ENCODE results near the gene GRAP2. TPM values are rescaled to one million over a fixed set of nuclear protein-coding genes. Genes with fewer than 3 reads are reported as not detected.

Gene GRAP2
- total RNA-seq, 1 experiment from 2014 or later: 0.12 TPM

- H3K9me3 Mint-ChIP-seq (ENCODE audit: unreplicated experiment): no peaks in the 10 kb centered on the region
- no peak overlapping the region for H3K27ac Mint-ChIP-seq (ENCODE audit: low read depth, unreplicated experiment)
- no peak for DNase-seq (ENCODE audit: unreplicated experiment)
- H3K4me3 Mint-ChIP-seq (ENCODE audit: unreplicated experiment): no peak overlapping the region
- POLR2A ChIA-PET: interaction anchor here (1.9 kb wide), 1 partner anchor 21 kb away, joined by 6 read pairs; the partner anchor contains the start of gene FAM83F
- H3K4me1 Mint-ChIP-seq (ENCODE audit: insufficient read depth, unreplicated experiment): peaks cover 12% of the 10 kb centered on the region
- H3K36me3 Mint-ChIP-seq (ENCODE audit: insufficient read depth, unreplicated experiment): no peaks in the 10 kb centered on the region
- BruUV-seq (replicated peaks): no TSS peak
- no peak for TF ChIP-seq CTCF (IDR thresholded peaks at IDR 0.05; ENCODE audit: unreplicated experiment)
- CTCF ChIA-PET: no interaction called here
- intact Hi-C loops (cut with micrococcal nuclease): no loop called here
- H3K27me3 Mint-ChIP-seq (ENCODE audit: insufficient read depth, unreplicated experiment): peaks cover 11% of the 10 kb centered on the region
These were observed 71.8 kb downstream of the GRAP2 start for GRCh38 chr22:39972641-39973040.

GRCh38 chr22:39973656-39974055, 72.8 kb downstream of the GRAP2 start:
- no TSS peak for BruUV-seq (replicated peaks)
- ChIA-PET POLR2A (interaction anchor here (0.9 kb wide), 1 partner anchor 12 kb away, joined by 3 read pairs; no protein-coding TSS in a partner anchor), CTCF (no interaction called here)
- no peaks in the 10 kb centered on the region for H3K36me3 Mint-ChIP-seq (ENCODE audit: insufficient read depth, unreplicated experiment)
- peaks cover 11% of the 10 kb centered on the region for H3K27me3 Mint-ChIP-seq (ENCODE audit: insufficient read depth, unreplicated experiment)
- no peak for DNase-seq (ENCODE audit: unreplicated experiment)
- no peaks in the 10 kb centered on the region for H3K9me3 Mint-ChIP-seq (ENCODE audit: unreplicated experiment)
- no peak for TF ChIP-seq CTCF (IDR thresholded peaks at IDR 0.05; ENCODE audit: unreplicated experiment)
- intact Hi-C loops (cut with micrococcal nuclease): no loop called here
- no peak overlapping the region for H3K27ac Mint-ChIP-seq (ENCODE audit: low read depth, unreplicated experiment)
- H3K4me3 Mint-ChIP-seq (ENCODE audit: unreplicated experiment): no peak overlapping the region
- peaks cover 6% of the 10 kb centered on the region for H3K4me1 Mint-ChIP-seq (ENCODE audit: insufficient read depth, unreplicated experiment)

- ChIA-PET POLR2A (interaction anchor here (0.6 to 0.9 kb wide), 2 partner anchors 12 to 499 kb away, joined by 3 to 4 read pairs; no protein-coding TSS in a partner anchor), CTCF (no interaction called here)
- Mint-ChIP-seq H3K4me3 (ENCODE audit: unreplicated experiment) (no peak overlapping the region), H3K4me1 (ENCODE audit: insufficient read depth, unreplicated experiment) (peaks cover 2% of the 10 kb centered on the region), H3K9me3 (ENCODE audit: unreplicated experiment) (no peaks in the 10 kb centered on the region), H3K36me3 (ENCODE audit: insufficient read depth, unreplicated experiment) (no peaks in the 10 kb centered on the region), H3K27me3 (ENCODE audit: insufficient read depth, unreplicated experiment) (peaks cover 11% of the 10 kb centered on the region), H3K27ac (ENCODE audit: low read depth, unreplicated experiment) (no peak overlapping the region)
- DNase-seq (ENCODE audit: unreplicated experiment): no peak
- BruUV-seq (replicated peaks): no TSS peak
- intact Hi-C loops (cut with micrococcal nuclease): no loop called here
- no peak for TF ChIP-seq CTCF (IDR thresholded peaks at IDR 0.05; ENCODE audit: unreplicated experiment)
These were observed 73.2 kb downstream of the GRAP2 start for GRCh38 chr22:39974065-39974464.

GRCh38 chr22:39979048-39979447, 78.2 kb downstream of the GRAP2 start:
- BruUV-seq (replicated peaks): no TSS peak
- CTCF ChIA-PET: no interaction called here
- H3K9me3 Mint-ChIP-seq (ENCODE audit: unreplicated experiment): no peaks in the 10 kb centered on the region
- peaks cover 10% of the 10 kb centered on the region for H3K4me1 Mint-ChIP-seq (ENCODE audit: insufficient read depth, unreplicated experiment)
- H3K27me3 Mint-ChIP-seq (ENCODE audit: insufficient read depth, unreplicated experiment): no peaks in the 10 kb centered on the region
- TF ChIP-seq CTCF (IDR thresholded peaks at IDR 0.05; ENCODE audit: unreplicated experiment): no peak
- DNase-seq (ENCODE audit: unreplicated experiment): no peak
- no peak overlapping the region for H3K4me3 Mint-ChIP-seq (ENCODE audit: unreplicated experiment)
- no peaks in the 10 kb centered on the region for H3K36me3 Mint-ChIP-seq (ENCODE audit: insufficient read depth, unreplicated experiment)
- H3K27ac Mint-ChIP-seq (ENCODE audit: low read depth, unreplicated experiment): no peak overlapping the region
- POLR2A ChIA-PET: interaction anchor here (0.9 kb wide), 1 partner anchor 18 kb away, joined by 3 read pairs; no protein-coding TSS in a partner anchor
- intact Hi-C loops (cut with micrococcal nuclease): no loop called here
